SK-N-MC (cell line): Measurements from ENCODE around the gene BOLA2B.

Experiments used
- DNase-seq: peaks from one replicate; pipeline ENCODE4 v3.0.0-alpha.2; 2011; ENCODE audit warnings: low read depth, low spot score
- H3K27ac ChIP-seq: fragments of 200-600 bp; sonication (generic); 2 replicates; pipeline ENCODE4 v1.5.1; 2016; ENCODE audit warnings: mixed run types
- H3K36me3 ChIP-seq: fragments of 200-600 bp; sonication (generic); 2 replicates; pipeline ENCODE4 v1.6.1; 2017; ENCODE audit warnings: antibody characterized with exemption, low read length, mixed read lengths; ENCODE audit not compliant: insufficient read depth
- H3K4me3 ChIP-seq: fragments of 200-600 bp; sonication (generic); 2 replicates; pipeline ENCODE4 v1.5.1; 2016
- H3K9ac ChIP-seq: fragments of 200-600 bp; sonication (generic); 2 replicates; pipeline ENCODE4 v1.8.0; 2017; ENCODE audit warnings: mixed run types, mixed read lengths; ENCODE audit not compliant: insufficient read length
- H3K9me3 ChIP-seq: fragments of 200-600 bp; sonication (generic); 2 replicates; pipeline ENCODE4 v1.6.1; 2017; ENCODE audit warnings: low read depth, mild to moderate bottlenecking, antibody characterized with exemption, low read length, moderate library complexity, mixed read lengths
- EZH2 ChIP-seq: fragments of 200-600 bp; sonication (generic); IDR thresholded peaks from one replicate; pipeline ENCODE4 v1.6.1; 2017; ENCODE audit warnings: antibody characterized with exemption
- FOXP2 ChIP-seq: optimal IDR thresholded peaks from 2 replicates; pipeline ENCODE3; 2011; ENCODE audit warnings: mild to moderate bottlenecking, moderate library complexity; ENCODE audit not compliant: insufficient read depth; ENCODE audit errors: extremely low read length, control extremely low read depth
- POLR2AphosphoS5 ChIP-seq: IDR thresholded peaks from 2 replicates; pipeline ENCODE4 v1.6.1; 2012; ENCODE audit warnings: mild to moderate bottlenecking, low read depth, low read length, borderline replicate concordance

Gene BOLA2B

DNA sequence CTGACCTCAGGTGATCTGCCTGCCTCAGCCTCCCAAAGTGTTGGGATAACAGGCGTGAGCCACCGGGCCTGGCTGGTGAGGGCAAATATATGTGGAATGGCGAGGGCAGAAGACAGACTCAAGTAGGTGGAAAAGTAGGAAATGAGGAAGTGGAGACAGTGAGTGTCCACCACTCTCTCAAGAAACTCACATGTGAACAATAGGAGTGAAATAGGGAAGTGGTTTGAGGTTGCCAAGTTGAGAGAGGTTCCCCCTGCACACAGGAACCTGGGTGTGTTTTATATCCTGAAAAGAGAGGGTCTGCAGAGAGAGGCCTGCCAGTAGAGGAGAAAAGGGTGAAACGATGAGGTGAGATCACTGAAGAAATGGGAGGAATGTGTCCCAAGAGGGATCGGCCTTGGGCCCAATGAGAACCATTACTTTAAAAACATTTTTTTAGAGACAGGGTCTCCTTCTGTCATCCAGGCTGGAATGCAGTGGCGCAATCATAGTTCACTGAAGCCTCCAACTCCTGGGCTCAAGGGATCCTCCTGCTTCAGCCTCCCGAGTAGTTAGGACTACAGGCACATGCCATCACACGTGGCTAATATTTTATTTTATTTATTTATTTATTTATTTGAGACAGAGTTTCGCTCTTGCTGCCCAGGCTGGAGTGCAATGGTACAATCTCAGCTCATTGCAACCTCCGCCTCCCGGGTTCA, 27.1 kb downstream of the BOLA2B start:
- H3K4me3 ChIP-seq = no peak overlapping the region
- H3K9ac ChIP-seq = no peak overlapping the region
- no peaks in the 10 kb centered on the region for H3K9me3 ChIP-seq
- DNase-seq = no peak
- no peaks in the 10 kb centered on the region for H3K36me3 ChIP-seq
- TF ChIP-seq FOXP2 (no peak), EZH2 (no peak), POLR2AphosphoS5 (no peak)
- no peak overlapping the region for H3K27ac ChIP-seq

DNA sequence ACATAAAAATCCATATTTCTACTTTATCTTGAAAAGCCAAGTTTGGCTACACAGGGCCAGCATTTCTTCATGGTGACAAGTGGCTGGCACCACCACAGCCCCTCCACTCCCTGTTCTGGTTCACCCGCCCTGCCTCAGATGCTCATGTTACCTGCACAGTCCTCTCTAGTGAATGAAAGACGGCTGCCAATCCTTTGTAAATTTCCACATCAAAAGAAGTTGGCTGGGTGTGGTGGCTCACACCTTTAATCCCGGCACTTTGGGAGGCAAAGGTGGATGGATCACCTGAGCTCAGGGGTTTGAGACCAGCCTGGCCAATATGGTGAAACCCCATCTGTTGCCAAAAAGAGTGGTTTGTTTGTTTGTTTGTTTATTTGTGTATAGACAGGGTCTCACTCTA, 29.9 kb downstream of the BOLA2B start:
- H3K36me3 ChIP-seq = no peaks in the 10 kb centered on the region
- no peak overlapping the region for H3K9ac ChIP-seq
- H3K9me3 ChIP-seq = no peaks in the 10 kb centered on the region
- no peak for DNase-seq
- H3K4me3 ChIP-seq = no peak overlapping the region
- H3K27ac ChIP-seq = no peak overlapping the region
- TF ChIP-seq EZH2 (no peak), POLR2AphosphoS5 (no peak), FOXP2 (no peak)

DNA sequence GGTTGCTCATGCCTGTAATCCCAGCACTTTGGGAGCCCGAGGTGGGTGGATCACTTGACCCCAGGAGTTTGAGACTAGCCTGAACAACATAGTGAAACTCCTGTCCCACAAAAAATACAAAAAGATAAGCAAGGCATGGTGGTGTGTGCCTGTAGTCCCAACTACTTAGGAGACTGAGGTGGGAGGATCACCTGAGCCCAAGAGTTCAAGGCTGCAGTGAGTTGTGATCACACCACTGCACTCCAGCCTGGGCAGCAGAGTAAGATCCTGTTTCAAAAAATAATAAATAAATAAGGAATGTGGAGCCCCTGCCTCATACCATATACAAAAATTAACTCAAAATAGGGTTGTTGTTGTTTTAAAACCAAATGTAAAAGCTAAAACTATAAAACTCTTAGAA, 36.3 kb downstream of the BOLA2B start:
- DNase-seq = no peak
- H3K36me3 ChIP-seq = no peaks in the 10 kb centered on the region
- TF ChIP-seq POLR2AphosphoS5 (no peak), EZH2 (no peak), FOXP2 (no peak)
- no peak overlapping the region for H3K4me3 ChIP-seq
- no peaks in the 10 kb centered on the region for H3K9me3 ChIP-seq
- no peak overlapping the region for H3K9ac ChIP-seq
- no peak overlapping the region for H3K27ac ChIP-seq

DNA sequence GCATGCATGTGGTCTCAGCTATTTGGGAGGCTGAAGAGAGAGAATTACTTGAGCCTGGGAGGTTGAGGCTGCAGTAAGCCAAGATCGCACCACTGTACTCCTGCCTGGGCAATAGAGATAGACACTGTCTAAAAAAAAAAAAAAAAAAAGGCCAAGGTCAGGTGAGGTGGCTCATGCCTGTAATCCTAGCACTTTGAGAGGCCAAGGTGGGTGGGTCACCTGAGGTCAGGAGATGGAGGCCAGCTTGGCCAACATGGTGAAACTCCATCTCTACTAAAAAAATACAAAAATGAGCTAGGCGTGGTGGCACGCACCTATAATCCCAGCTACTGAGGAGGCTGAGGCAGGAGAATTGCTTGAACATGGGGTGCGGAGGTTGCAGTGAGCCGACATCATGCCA, 38.3 kb downstream of the BOLA2B start:
- TF ChIP-seq POLR2AphosphoS5 (no peak), FOXP2 (no peak), EZH2 (no peak)
- Histone ChIP-seq H3K9me3 (no peaks in the 10 kb centered on the region), H3K4me3 (no peak overlapping the region), H3K9ac (no peak overlapping the region), H3K27ac (no peak overlapping the region), H3K36me3 (no peaks in the 10 kb centered on the region)
- DNase-seq = no peak

- H3K4me3 ChIP-seq = no peak overlapping the region
- no peaks in the 10 kb centered on the region for H3K36me3 ChIP-seq
- no peak overlapping the region for H3K9ac ChIP-seq
- H3K9me3 ChIP-seq = no peaks in the 10 kb centered on the region
- H3K27ac ChIP-seq = no peak overlapping the region
- TF ChIP-seq EZH2 = no peak
- TF ChIP-seq POLR2AphosphoS5 = no peak
- no peak for TF ChIP-seq FOXP2
- DNase-seq = no peak
These were observed 40.9 kb downstream of the BOLA2B start for GRCh38 chr16:30152517-30152916.

DNA sequence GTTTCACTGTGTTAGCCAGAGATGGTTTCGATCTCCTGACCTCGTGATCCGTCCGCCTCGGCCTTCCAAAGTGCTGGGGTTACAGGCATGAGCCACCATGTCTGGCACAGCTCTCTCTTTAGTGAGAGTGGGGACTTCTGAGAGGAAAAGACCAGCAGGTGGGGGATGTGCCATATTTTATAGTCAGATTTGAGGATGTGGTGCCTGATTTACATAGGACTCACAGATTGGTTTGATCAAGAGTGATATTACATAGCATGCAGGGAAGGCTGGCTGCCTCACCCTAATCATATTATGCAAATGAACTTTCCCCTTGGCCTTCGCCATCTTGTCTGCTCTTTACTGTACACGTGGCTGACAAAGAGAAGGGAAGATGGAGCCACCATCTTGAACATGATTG, 42.4 kb downstream of the BOLA2B start:
- Histone ChIP-seq H3K36me3 (no peaks in the 10 kb centered on the region), H3K9me3 (no peaks in the 10 kb centered on the region), H3K4me3 (no peak overlapping the region), H3K9ac (no peak overlapping the region), H3K27ac (no peak overlapping the region)
- TF ChIP-seq POLR2AphosphoS5 = no peak
- no peak for TF ChIP-seq EZH2
- TF ChIP-seq FOXP2 = no peak
- no peak for DNase-seq

DNA sequence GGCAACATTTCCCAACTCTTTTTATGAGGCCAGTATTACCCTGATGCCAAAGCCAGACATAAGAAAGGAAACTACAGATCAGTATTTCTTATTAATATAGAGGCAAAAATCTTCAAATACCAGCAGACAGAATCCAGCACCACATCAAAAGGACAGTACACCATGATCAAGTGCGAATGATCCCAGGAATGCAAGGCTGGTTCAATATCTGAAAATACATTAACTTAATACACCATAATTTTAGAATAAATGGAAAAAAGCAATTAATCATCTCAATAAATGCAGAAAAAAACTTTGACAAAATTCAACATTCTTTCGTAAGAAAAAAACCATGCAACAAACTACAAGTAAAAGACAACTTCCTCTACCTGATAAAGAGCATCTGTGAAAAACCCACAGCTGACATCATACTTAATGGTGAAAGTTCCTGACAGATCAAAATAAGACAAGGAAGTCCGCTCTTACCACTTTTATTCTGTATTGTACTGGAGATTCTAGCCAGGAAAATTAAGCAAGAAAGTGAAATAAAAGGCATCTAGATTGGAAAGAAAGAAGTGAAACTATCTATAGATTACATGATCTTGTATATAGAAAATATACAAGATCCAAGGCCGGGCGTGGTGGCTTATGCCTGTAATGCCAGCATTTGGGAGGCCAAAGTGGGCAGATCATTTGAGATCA, 44.1 kb downstream of the BOLA2B start:
- H3K27ac ChIP-seq = no peak overlapping the region
- no peaks in the 10 kb centered on the region for H3K9me3 ChIP-seq
- TF ChIP-seq POLR2AphosphoS5 (no peak), EZH2 (no peak)
- no peak for DNase-seq
- H3K36me3 ChIP-seq = no peaks in the 10 kb centered on the region
- no peak overlapping the region for H3K4me3 ChIP-seq
- H3K9ac ChIP-seq = no peak overlapping the region

DNA sequence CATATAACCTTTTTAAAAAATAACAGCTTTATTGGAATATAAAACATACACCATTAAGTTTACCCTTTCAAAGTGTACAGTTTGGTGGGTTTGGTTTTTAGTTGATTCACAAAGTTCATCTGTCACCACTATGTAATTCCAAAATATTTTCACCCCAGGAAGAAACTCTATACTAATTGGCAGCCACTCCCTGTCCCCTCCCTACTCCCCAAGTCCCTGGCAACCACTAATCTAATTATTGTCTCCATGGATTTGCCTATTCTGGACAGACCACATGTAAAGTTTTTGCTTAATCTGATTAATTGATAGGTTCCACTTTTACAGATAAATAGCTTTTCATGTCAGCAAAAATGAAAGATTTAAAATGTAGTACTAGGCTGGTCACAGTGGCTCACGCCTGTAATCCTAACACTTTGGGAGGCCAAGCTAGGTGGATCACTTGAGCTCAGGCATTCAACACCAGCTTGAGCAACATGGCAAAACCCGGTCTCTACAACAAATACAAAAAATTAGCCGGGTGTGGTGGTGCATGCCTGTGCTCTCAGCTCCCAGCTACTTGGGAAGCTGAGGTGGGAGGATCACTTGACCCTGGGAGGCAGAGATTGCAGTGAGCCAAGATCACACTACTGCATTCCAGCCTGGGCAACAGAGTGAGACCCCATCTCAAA, 45.5 kb downstream of the BOLA2B start:
- H3K27ac ChIP-seq = no peak overlapping the region

GRCh38 chr16:30145657-30146056, 47.8 kb downstream of the BOLA2B start:
- no peaks in the 10 kb centered on the region for H3K36me3 ChIP-seq

More for the DNA sequence above, 45.5 kb downstream of the BOLA2B start:
- no peak for DNase-seq
- Histone ChIP-seq H3K4me3 (no peak overlapping the region), H3K36me3 (no peaks in the 10 kb centered on the region), H3K9me3 (no peaks in the 10 kb centered on the region), H3K9ac (no peak overlapping the region)
- TF ChIP-seq POLR2AphosphoS5 = no peak
- no peak for TF ChIP-seq EZH2
- TF ChIP-seq FOXP2 = no peak

More at GRCh38 chr16:30145657-30146056, 47.8 kb downstream of the BOLA2B start:
- no peaks in the 10 kb centered on the region for H3K9me3 ChIP-seq
- H3K27ac ChIP-seq = no peak overlapping the region
- no peak for DNase-seq
- no peak for TF ChIP-seq EZH2
- TF ChIP-seq POLR2AphosphoS5 = no peak
- no peak for TF ChIP-seq FOXP2
- H3K9ac ChIP-seq = no peak overlapping the region
- no peak overlapping the region for H3K4me3 ChIP-seq
